Central memory CD8-positive, alpha-beta T cell (primary cell): ENCODE data around the gene ITGB8.

Experiments used
- ATAC-seq: fragments of 150-1000 bp; cut with Tn5 transposase; replicated peaks from 2 replicates; pipeline ENCODE4 v1.10.0; 2022; ENCODE audit warnings: mild to moderate bottlenecking, moderate FRiP score, moderate number of reproducible peaks; ENCODE audit not compliant: poor library complexity, severe bottlenecking; ENCODE audit errors: extremely low read depth
- DNase-seq, 2 donors: peaks; one replicate each; pipeline ENCODE4 v3.0.0; 2021; ENCODE audit warnings: low spot score in 2 of 2
- H3K27ac Mint-ChIP-seq: one replicate; pipeline ENCODE4 v1.8.0; 2022; ENCODE audit warnings: low read depth, mild to moderate bottlenecking, moderate library complexity, mixed read lengths
- H3K27me3 Mint-ChIP-seq: one replicate; pipeline ENCODE4 v1.8.0; 2022; ENCODE audit warnings: mixed read lengths
- H3K36me3 Mint-ChIP-seq: one replicate; pipeline ENCODE4 v1.8.0; 2022; ENCODE audit warnings: mild to moderate bottlenecking, moderate library complexity, mixed read lengths; ENCODE audit not compliant: insufficient read depth
- H3K4me1 Mint-ChIP-seq: one replicate; pipeline ENCODE4 v1.8.0; 2022; ENCODE audit warnings: mixed read lengths
- H3K4me3 Mint-ChIP-seq: one replicate; pipeline ENCODE4 v1.8.0; 2022; ENCODE audit warnings: mild to moderate bottlenecking, moderate library complexity, mixed read lengths
- H3K9me3 Mint-ChIP-seq: one replicate; pipeline ENCODE4 v1.8.0; 2022; ENCODE audit warnings: mixed read lengths

The ITGB8 gene

GRCh38 chr7:20454202-20454601 is 123.5 kb downstream of the ITGB8 start:
- H3K27me3 Mint-ChIP-seq: no peaks in the 10 kb centered on the region
- no peaks in the 10 kb centered on the region for H3K36me3 Mint-ChIP-seq
- ATAC-seq (no peak), DNase-seq (no peak)
- no peaks in the 10 kb centered on the region for H3K4me1 Mint-ChIP-seq
- H3K27ac Mint-ChIP-seq: no peak overlapping the region
- H3K4me3 Mint-ChIP-seq: no peak overlapping the region
- no peaks in the 10 kb centered on the region for H3K9me3 Mint-ChIP-seq

- Mint-ChIP-seq H3K4me3 (no peak overlapping the region), H3K4me1 (no peaks in the 10 kb centered on the region)
Observed at GRCh38 chr7:20456701-20457100, 126.0 kb downstream of the ITGB8 start.

GRCh38 chr7:20458521-20458920 is 127.8 kb downstream of the ITGB8 start:
- ATAC-seq (no peak), DNase-seq (no peak)
- no peaks in the 10 kb centered on the region for H3K36me3 Mint-ChIP-seq
- no peak overlapping the region for H3K4me3 Mint-ChIP-seq
- H3K27me3 Mint-ChIP-seq: no peaks in the 10 kb centered on the region
- H3K27ac Mint-ChIP-seq: no peak overlapping the region
- no peaks in the 10 kb centered on the region for H3K9me3 Mint-ChIP-seq
- H3K4me1 Mint-ChIP-seq: no peaks in the 10 kb centered on the region

More at GRCh38 chr7:20456701-20457100, 126.0 kb downstream of the ITGB8 start:
- H3K9me3 Mint-ChIP-seq: no peaks in the 10 kb centered on the region
- H3K36me3 Mint-ChIP-seq: no peaks in the 10 kb centered on the region
- no peak overlapping the region for H3K27ac Mint-ChIP-seq
- DNase-seq: no peak
- no peak for ATAC-seq
- no peaks in the 10 kb centered on the region for H3K27me3 Mint-ChIP-seq

- no peaks in the 10 kb centered on the region for H3K4me1 Mint-ChIP-seq
- no peaks in the 10 kb centered on the region for H3K36me3 Mint-ChIP-seq
- H3K27me3 Mint-ChIP-seq: no peaks in the 10 kb centered on the region
- no peak overlapping the region for H3K4me3 Mint-ChIP-seq
- no peak for ATAC-seq
- no peak for DNase-seq
- no peak overlapping the region for H3K27ac Mint-ChIP-seq
- no peaks in the 10 kb centered on the region for H3K9me3 Mint-ChIP-seq
Observed at GRCh38 chr7:20459419-20459818, 128.7 kb downstream of the ITGB8 start.

- Mint-ChIP-seq H3K9me3 (peaks cover 11% of the 10 kb centered on the region), H3K4me1 (no peaks in the 10 kb centered on the region), H3K4me3 (no peak overlapping the region), H3K27ac (no peak overlapping the region), H3K36me3 (no peaks in the 10 kb centered on the region), H3K27me3 (no peaks in the 10 kb centered on the region)
- ATAC-seq (no peak), DNase-seq (no peak)
Observed at GRCh38 chr7:20464891-20465290, 134.2 kb downstream of the ITGB8 start.
